PFSK-1 (cell line): ENCODE data around the gene PIEZO1.

Source experiments
- POLR2AphosphoS5 ChIP-seq: IDR thresholded peaks from 2 replicates; pipeline ENCODE4 v1.6.1; 2012; ENCODE audit warnings: low read depth, mild to moderate bottlenecking, control low read depth, low read length, moderate library complexity
- SIN3A ChIP-seq: IDR thresholded peaks from 2 replicates; pipeline ENCODE4 v1.6.1; 2012; ENCODE audit warnings: mild to moderate bottlenecking, low read length, moderate library complexity, borderline replicate concordance; ENCODE audit not compliant: insufficient read depth
- TAF1 ChIP-seq: IDR thresholded peaks from 2 replicates; pipeline ENCODE4 v1.6.1; 2012; ENCODE audit warnings: low read length, control low read depth, borderline replicate concordance; ENCODE audit not compliant: insufficient read depth
- TF ChIP-seq, protein P1 (sequence below), 2 experiments: IDR thresholded peaks; 2 replicates each; pipeline versions ENCODE4 v1.6.1 to v1.8.0; 2011 to 2012; ENCODE audit warnings: low read depth in 2 of 2, low read length in 2 of 2, control low read depth in 1 of 2, inconsistent platforms in 1 of 2, mild to moderate bottlenecking in 1 of 2, moderate library complexity in 1 of 2; ENCODE audit not compliant: insufficient read depth in 1 of 2

DNA sequence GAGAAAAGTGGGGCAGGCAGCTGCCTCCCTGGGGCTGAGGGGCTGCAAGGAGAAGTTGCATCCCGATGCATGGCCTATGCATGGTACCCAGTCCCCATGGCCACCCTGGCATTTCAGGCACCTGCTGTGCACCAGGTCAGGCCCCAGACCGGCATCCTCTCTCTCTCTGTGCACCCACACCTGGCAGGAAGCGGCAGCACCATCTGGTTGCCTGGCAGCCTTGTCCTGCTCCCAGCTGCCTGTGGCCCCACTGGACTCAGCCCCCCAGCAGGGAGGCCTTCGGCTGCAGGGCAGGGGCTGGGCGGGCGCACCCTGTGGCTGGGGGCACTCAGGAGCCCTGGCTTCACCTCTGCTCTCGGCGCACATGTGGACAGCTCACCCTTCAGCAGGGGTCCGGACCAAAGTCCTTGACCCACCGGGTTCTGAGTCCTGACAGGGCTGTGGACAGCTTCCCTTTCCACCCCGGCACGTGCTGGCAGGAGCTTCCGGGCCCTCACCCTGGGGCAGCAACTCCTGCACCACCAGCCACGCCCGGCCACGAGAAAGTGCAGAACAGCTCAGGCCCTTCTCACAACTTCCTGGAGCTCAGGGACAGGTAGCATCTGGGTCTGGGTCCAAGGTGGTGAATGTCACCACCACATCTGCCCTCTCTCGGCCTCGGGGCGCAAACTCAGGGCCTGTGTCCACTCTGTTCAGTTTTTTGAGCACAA lies 42.0 kb downstream of the PIEZO1 start:
- TF ChIP-seq POLR2AphosphoS5 (no peak), TAF1 (no peak), SIN3A (no peak)
- TF ChIP-seq, protein P1, sequence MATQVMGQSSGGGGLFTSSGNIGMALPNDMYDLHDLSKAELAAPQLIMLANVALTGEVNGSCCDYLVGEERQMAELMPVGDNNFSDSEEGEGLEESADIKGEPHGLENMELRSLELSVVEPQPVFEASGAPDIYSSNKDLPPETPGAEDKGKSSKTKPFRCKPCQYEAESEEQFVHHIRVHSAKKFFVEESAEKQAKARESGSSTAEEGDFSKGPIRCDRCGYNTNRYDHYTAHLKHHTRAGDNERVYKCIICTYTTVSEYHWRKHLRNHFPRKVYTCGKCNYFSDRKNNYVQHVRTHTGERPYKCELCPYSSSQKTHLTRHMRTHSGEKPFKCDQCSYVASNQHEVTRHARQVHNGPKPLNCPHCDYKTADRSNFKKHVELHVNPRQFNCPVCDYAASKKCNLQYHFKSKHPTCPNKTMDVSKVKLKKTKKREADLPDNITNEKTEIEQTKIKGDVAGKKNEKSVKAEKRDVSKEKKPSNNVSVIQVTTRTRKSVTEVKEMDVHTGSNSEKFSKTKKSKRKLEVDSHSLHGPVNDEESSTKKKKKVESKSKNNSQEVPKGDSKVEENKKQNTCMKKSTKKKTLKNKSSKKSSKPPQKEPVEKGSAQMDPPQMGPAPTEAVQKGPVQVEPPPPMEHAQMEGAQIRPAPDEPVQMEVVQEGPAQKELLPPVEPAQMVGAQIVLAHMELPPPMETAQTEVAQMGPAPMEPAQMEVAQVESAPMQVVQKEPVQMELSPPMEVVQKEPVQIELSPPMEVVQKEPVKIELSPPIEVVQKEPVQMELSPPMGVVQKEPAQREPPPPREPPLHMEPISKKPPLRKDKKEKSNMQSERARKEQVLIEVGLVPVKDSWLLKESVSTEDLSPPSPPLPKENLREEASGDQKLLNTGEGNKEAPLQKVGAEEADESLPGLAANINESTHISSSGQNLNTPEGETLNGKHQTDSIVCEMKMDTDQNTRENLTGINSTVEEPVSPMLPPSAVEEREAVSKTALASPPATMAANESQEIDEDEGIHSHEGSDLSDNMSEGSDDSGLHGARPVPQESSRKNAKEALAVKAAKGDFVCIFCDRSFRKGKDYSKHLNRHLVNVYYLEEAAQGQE (IDR thresholded peaks at IDR 0.05; ENCODE audit: insufficient read depth in 1 of 2, low read depth in 2 of 2, low read length in 2 of 2) = no peak
